NCI-H226 (cell line): ENCODE data around the gene CDC45.

Experiments
- DNase-seq: peaks from one replicate; pipeline ENCODE4 v3.0.0-alpha.2; 2015

The CDC45 gene

GRCh38 chr22:19498154-19498865 lies 18.6 kb downstream of the CDC45 start:
- no peak for DNase-seq

GRCh38 chr22:19498866-19499190 lies 19.1 kb downstream of the CDC45 start:
- no peak for DNase-seq

DNA sequence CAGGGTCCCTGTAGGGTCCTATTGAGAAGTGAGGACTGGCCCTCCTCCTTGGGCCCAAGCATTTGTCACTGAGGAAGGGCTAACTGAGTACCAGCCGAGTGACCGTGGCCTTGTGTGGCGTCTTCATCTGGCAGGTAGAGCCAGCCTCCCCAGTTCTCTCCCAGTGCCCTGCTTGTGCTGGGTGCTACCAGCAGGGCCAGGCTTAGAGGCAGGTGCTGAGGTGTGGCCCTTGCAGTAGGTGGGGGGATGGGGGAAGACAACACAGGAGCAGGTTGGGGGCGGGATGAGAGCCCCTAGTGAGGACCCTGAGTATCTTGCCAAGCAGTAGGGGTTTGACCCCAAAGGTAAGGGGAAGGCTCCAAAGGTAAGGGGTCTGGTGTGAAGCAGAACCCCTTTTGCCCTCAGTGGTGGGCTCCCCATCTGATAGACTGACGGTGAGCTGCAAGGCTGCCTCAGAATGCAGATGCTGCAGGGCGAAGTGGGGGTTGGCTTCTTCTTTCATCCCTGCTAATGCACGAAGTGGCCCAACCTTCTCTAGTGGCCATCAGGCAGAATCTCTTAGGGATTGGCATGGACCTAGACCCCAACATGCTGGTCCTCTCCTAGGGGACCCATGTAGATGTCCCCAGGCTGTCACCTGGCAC lies 19.6 kb downstream of the CDC45 start:
- DNase-seq = no peak

GRCh38 chr22:19499880-19500242 lies 20.1 kb downstream of the CDC45 start:
- DNase-seq = no peak

- DNase-seq = no peak
Measured at GRCh38 chr22:19501897-19502447, 22.3 kb downstream of the CDC45 start.

DNA sequence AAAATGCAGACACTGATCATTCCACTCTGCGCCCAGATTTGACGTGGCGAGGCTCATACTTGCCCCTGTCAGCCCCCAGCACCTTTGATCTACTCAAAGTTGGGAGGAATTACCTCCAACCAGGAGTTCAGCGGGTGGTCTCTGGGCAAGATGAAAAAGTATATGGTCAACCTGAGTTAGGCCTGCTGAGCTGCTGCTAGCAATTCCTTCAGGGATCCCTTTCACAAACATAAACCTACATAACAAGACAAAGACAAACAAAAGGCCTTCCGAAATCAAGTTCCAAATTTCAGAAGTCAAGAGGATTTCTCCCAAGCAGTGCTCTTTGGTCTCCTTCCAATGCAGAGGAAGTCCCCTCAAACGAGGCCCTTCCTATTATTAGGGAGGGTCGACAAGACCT lies 23.6 kb downstream of the CDC45 start:
- DNase-seq = no peak

DNA sequence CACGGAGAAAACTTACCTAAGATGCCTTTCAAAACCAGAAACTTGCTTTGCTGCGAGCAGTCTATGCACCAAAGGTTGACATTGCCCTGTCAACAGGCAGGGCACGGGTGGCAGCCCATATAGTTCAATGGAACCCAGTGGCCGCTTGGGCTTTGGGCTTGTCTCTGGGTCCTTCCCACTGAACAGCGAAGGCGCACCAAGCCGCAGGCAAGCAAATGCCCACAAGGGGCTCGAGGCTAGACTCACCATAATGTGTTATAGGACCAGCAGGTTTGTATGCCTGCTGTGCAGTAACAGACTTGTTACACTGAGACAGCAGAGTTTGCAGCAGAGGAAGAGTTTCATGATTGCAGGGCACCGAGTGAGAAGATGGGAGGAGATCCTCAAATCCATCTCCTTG lies 24.1 kb downstream of the CDC45 start:
- DNase-seq = no peak

DNA sequence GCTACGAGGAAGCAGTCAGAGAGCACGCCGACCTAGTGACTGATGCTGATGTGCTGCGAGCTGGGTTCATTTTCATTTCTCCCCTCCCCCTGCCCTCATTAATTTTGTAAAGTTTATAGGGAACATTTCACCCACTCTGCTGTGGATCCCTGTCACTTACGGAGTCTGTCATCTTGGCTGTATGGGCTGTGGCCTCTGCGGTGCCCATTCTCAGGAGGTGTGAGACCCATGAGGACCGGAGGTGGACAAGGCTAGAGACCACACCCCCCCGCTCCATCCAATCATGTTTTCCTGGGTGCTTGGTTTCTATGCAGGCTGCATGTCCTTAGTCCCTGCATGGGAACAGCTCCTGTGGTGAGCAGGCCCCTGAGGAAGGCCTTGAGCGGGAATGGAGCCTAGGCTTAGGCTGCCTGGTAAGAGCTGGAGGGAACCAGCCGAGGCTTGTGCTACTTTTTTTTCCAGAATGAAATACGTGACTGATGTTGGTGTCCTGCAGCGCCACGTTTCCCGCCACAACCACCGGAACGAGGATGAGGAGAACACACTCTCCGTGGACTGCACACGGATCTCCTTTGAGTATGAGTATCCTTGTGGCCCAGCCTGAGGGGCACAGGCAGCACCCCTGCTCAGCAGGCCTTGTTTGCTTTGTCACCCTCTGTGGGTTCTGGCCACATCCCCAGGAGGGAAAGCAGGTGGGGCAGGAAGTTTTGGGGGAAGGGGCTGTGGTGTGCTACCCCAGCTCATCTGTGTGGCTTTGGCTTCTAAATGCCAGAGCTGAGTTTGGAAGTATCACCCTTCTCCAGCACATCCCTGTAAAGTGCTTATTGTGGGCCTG lies 25.4 kb downstream of the CDC45 start:
- DNase-seq = no peak

GRCh38 chr22:19505735-19506126 lies 26.0 kb downstream of the CDC45 start:
- DNase-seq = no peak

GRCh38 chr22:19506212-19506611 lies 26.5 kb downstream of the CDC45 start:
- no peak for DNase-seq

GRCh38 chr22:19507534-19507861 lies 27.8 kb downstream of the CDC45 start:
- DNase-seq = no peak

GRCh38 chr22:19508024-19508776 lies 28.5 kb downstream of the CDC45 start:
- no peak for DNase-seq

DNA sequence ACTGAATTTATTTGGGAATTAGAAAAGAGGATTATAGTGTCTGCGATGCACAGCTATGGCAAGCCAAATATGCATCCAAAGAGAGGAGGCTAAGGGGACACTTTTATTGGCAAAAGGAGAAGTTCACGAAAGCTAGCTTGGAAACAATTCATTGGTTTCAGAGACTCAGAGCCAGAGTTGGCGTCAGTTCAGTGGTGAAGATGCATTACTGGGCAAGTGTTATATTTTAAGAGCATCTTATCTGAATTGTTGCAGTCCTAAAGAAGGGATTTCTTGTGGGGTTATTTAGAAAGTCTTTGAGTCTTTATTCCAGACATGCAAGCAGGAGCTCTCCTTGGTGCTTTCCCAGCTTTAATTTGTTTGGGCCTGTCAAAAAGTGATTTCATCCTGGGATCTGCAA lies 29.5 kb downstream of the CDC45 start:
- no peak for DNase-seq

DNA sequence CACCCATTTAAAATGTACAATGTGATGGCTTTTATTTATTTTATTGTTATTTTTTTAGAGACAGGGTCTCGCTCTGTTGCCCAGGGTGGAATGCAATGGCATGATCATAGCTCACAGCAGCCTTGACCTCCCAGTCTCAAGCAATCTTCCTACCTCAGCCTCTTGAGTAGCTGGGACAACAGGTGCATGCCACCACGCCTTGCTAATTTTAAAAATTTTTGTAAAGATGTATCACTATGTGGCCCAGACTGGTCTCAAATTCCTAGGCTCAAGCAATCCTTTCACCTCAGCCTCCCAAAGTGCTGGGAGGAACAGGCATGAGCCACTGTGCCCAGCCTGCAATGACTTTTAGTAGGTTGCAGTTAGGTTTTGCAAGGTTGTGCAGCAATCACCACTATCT lies 30.2 kb downstream of the CDC45 start:
- DNase-seq = no peak

- no peak for DNase-seq
Measured at GRCh38 chr22:19510919-19511341, 31.2 kb downstream of the CDC45 start.

DNA sequence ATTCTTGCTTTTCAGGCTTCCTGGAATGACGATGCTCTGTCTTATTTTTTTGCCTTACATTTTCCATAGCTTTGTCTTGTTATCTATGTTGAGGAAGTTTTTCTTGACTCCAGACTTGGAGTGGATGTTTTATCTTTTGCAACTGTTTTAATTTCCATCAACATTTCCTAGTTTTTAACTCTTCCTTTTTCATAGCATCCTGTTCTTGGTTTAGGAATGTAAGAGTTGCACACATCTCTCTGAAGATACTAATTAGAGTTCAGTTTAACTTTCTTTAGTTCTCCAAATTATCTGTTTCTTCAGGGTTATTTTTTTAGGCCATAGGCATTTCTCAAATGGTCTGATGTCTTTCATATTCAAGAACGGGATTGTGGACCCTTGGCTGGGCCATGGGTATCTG lies 34.1 kb downstream of the CDC45 start:
- no peak for DNase-seq

DNA sequence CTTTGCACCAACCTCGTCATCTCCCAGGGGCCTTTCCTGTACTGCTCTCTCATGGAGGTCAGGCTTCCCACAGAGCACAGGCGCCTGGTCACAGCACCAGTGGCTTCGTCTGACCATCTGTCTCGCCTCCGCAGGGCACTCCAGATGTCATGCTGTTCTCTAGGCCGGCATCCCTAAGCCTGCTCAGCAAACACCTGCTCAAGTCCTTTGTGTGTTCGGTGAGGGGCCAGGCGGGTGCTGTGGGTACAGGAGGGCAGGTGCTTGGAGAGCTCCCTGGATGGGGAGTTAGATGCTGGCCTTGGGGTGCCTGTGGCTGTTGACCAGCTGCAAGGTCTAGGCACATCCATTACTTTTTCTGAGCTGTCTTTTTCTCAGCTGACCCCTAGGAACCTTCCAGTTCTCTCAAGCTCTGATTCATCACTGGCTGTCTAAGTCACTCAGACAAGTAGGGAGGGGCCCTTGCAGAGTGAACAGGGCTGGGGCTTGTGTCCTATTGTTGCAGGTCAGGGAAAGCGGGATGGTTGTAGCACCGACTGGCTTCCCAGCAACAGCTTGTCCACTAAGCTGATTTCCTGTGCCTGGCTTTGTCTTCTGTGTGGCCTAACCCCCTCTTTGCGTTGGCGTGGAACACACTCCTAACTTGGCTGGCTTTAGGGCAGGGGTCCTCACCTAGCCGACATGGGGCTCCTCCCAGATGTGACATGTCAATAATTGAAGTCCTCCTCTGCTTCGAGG lies 35.3 kb downstream of the CDC45 start:
- DNase-seq = no peak

GRCh38 chr22:19515654-19516377 lies 36.1 kb downstream of the CDC45 start:
- no peak for DNase-seq

DNA sequence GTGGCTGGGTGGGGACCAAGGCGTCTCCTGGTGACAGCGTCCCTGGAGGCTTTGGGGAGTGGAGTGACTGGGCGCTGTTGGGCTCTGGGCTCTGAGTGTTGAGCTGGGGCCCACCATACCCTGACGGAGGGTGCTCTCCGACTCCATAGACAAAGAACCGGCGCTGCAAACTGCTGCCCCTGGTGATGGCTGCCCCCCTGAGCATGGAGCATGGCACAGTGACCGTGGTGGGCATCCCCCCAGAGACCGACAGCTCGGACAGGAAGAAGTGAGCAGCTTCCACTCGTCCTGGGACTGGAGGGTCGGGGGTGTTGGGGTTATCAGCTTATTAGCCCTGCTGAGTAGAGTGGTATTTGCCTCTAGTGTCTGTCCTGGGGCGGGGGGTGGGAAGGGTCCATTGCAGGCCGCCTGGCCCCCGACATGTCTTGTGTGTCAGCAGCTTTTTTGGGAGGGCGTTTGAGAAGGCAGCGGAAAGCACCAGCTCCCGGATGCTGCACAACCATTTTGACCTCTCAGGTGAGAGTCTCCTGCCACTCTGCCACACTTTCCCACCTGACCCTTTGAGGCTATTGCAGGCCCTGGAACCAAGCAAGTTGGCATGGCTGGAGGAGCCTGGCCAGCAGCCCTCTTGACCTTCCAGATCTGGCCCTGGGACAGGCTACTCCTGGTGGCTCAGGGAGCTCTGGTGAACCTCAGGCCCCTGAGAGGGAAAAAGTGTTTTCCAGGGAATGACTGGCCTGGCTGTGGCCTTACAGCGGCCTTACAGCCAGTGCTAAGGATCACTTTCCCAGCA lies 36.9 kb downstream of the CDC45 start:
- no peak for DNase-seq

- no peak for DNase-seq
Measured at GRCh38 chr22:19517171-19517500, 37.4 kb downstream of the CDC45 start.
